Measurements from ENCODE around the gene TRIM66. TPM values are rescaled to one million over a fixed set of nuclear protein-coding genes. Genes with fewer than 3 reads are reported as not detected.
A peak's percentile ranks its signal among the peaks of the same experiment; 100 is the strongest.

Gene TRIM66
- total and polyA plus RNA-seq, 10 of the 15 experiments (the other 5 are each of a cell fraction or from before 2014, with no cell fraction given), result 1.7 to 14.5 (median 7.4) TPM

GRCh38 chr11:8593935-8594909 lies 88.2 kb downstream of the TRIM66 start, which contains the start of gene STK33:
Gene STK33, minus strand, starts transcription at chr11:8594228. Its CDS starts 119,323 bp downstream, at chr11:8474905.
- H3K9ac ChIP-seq (ENCODE audit: control insufficient read depth, insufficient read depth, low read length), result peak within 1 kb of the TSS; percentile 83
- H3K27me3 ChIP-seq (replicated peaks in 1 of 2; ENCODE audit: control insufficient read depth in 2 of 2, insufficient read depth in 2 of 2, low read length in 1 of 2), result no peaks in the 10 kb centered on the region
- in situ Hi-C loops (cut with MboI), result no loop called here
- peak within 1 kb of the TSS; percentile 97 for H3K4me2 ChIP-seq (ENCODE audit: control insufficient read depth, insufficient read depth)
- no TSS peak for BruUV-seq (replicated peaks)
- peak within 1 kb of the TSS; percentile 84 for H3K27ac ChIP-seq (ENCODE audit: control insufficient read depth, insufficient read depth)
- FAIRE-seq (peak; percentile 27), ATAC-seq (peak; percentile 98), DNase-seq (ENCODE audit: low read depth, low spot score) (no peak)
- ChIA-PET CTCF (interaction anchor here (0.6 to 2.8 kb wide), 14 partner anchors 9 to 388 kb away, joined by 3 to 20 read pairs (median 4); no protein-coding TSS in a partner anchor), SMC1A (ENCODE audit: uncharacterized antibody, unreplicated experiment) (interaction anchor here (0.7 to 2.2 kb wide), 10 partner anchors 9 to 365 kb away, joined by 3 to 17 read pairs (median 3); no protein-coding TSS in a partner anchor), POLR2A (interaction anchor here (0.5 to 1.0 kb wide), 5 partner anchors 9 to 573 kb away, joined by 3 read pairs; no protein-coding TSS in a partner anchor), RAD21 (ENCODE audit: unreplicated experiment) (interaction anchor here (0.7 to 2.5 kb wide), 11 partner anchors 9 to 392 kb away, joined by 3 to 17 read pairs (median 4); partner anchors contain the start of genes RPL27A, TMEM9B and TRIM66)
- WGBS (ENCODE audit: insufficient coverage, insufficient replicate concordance, low lambda C conversion rate, missing lambda C conversion rate), result 6% methylated on average over 33 of the region's 55 CpGs
- H2AFZ ChIP-seq (ENCODE audit: control insufficient read depth, low read depth, low read length), result peak within 1 kb of the TSS; percentile 97
- no peaks in the 10 kb centered on the region for H3K9me3 ChIP-seq (replicated peaks; ENCODE audit: control insufficient read depth, insufficient read depth, low read length)
- no peaks in the 10 kb centered on the region for H3K36me3 ChIP-seq (ENCODE audit: control insufficient read depth in 2 of 2, insufficient read depth in 2 of 2, low read length in 1 of 2)
- H3K4me3 ChIP-seq, result peak within 1 kb of the TSS; percentile 92
- intact Hi-C loops (cut with micrococcal nuclease; ENCODE audit: unreplicated experiment), result loop anchor here (10.0 kb wide), 1 partner anchor 221 kb away; a partner anchor contains a TSS
- peaks cover 14% of the 10 kb centered on the region for H3K79me2 ChIP-seq (ENCODE audit: control insufficient read depth, insufficient read depth, low read length)
- H4K20me1 ChIP-seq (ENCODE audit: control insufficient read depth, insufficient read depth), result no peaks in the 10 kb centered on the region
- H3K4me1 ChIP-seq (ENCODE audit: control insufficient read depth, insufficient read depth, low read length), result peaks cover 3% of the 10 kb centered on the region; the same call in 1 of the 2 replicates
- TF ChIP-seq SMAD1 (IDR thresholded peaks at IDR 0.05; ENCODE audit: low read depth, partially characterized antibody) (no peak), MEF2B (IDR thresholded peaks at IDR 0.05; ENCODE audit: partially characterized antibody, poor library complexity, severe bottlenecking) (peak; percentile 13), NR2C2 (IDR thresholded peaks at IDR 0.05; ENCODE audit: borderline replicate concordance, control insufficient read depth, insufficient read length, low read depth) (no peak), HDAC6 (IDR thresholded peaks at IDR 0.05; ENCODE audit: unreplicated experiment) (no peak), RELB (IDR thresholded peaks at IDR 0.05; ENCODE audit: low read depth) (0 out of 2 replicates have a peak, but pooled peaks have one; percentile 44), PAX5 (IDR thresholded peaks at IDR 0.05; ENCODE audit: borderline replicate concordance, low read depth, low read length) (no peak), NR2C1 (IDR thresholded peaks at IDR 0.05) (no peak), STAT1 (conservative IDR thresholded peaks at IDR 0.05) (peak; percentile 23; the same call in 1 of the 2 replicates), NFXL1 (IDR thresholded peaks at IDR 0.05; ENCODE audit: borderline replicate concordance) (no peak), NKRF (conservative IDR thresholded peaks at IDR 0.05) (peak; percentile 75), EP300 (IDR thresholded peaks at IDR 0.05; ENCODE audit: borderline replicate concordance in 1 of 2, control insufficient read depth in 1 of 2, low read depth in 2 of 2, low read length in 2 of 2) (no peak), ZNF207 (IDR thresholded peaks at IDR 0.05; ENCODE audit: borderline replicate concordance) (0 out of 2 replicates have a peak, but pooled peaks have one; percentile 39), RELA (IDR thresholded peaks at IDR 0.05; ENCODE audit: borderline replicate concordance, partially characterized antibody) (peak; percentile 75)

Measured in GM12878 (cell line).